ENCODE results near the gene AHCTF1. TPM values are rescaled to one million over a fixed set of nuclear protein-coding genes. Genes with fewer than 3 reads are reported as not detected.
"Not testable (repeated sequence)": the region's sequence is repeated elsewhere in the genome, so short reads cannot be mapped to it uniquely, and the experiment has no call there.

AHCTF1 gene
- total RNA-seq, 3 donors from 2014 or later (not counting 1 experiment from before 2014, with no cell fraction given), result 46.5 to 50.2 (median 47.4) TPM

GRCh38 chr1:246893191-246893939 lies 38.4 kb downstream of the AHCTF1 start:
- Mint-ChIP-seq H3K27ac (peak overlapping the region in 1 of 2 donors; percentile 21), H3K9me3 (no peaks in the 10 kb centered on the region), H3K36me3 (peaks cover 49% of the 10 kb centered on the region), H3K4me1 (peaks cover 9 to 17% of the 10 kb centered on the region in 2 donors), H3K4me3 (no peak overlapping the region), H3K27me3 (ENCODE audit: low read depth in 2 of 2) (no peaks in the 10 kb centered on the region)
- no peak for DNase-seq
- no peak for TF ChIP-seq CTCF (IDR thresholded peaks at IDR 0.05)
- intact Hi-C loops (cut with micrococcal nuclease), result no loop called here
- Histone ChIP-seq H3K9me3 (ENCODE audit: control insufficient read depth, insufficient read depth, low read length) (no peaks in the 10 kb centered on the region), H3K4me1 (ENCODE audit: control insufficient read depth, insufficient read depth, low read length) (no peaks in the 10 kb centered on the region), H3K36me3 (ENCODE audit: control insufficient read depth, insufficient read depth, low read length) (peaks cover 77% of the 10 kb centered on the region), H3K27ac (ENCODE audit: low read length) (no peak overlapping the region), H3K27me3 (ENCODE audit: control insufficient read depth, insufficient read depth, low read length) (no peaks in the 10 kb centered on the region), H3K4me3 (ENCODE audit: low read length) (no peak overlapping the region)
- WGBS (ENCODE audit: insufficient coverage), result 91% methylated on average over 4 of the region's 5 CpGs
- ATAC-seq, result no peak

GRCh38 chr1:246891105-246891504 lies 40.6 kb downstream of the AHCTF1 start:
- H3K27ac Mint-ChIP-seq, result no peak overlapping the region
- ATAC-seq (no peak), DNase-seq (no peak)
- intact Hi-C loops (cut with micrococcal nuclease), result no loop called here
- peaks cover 9 to 17% of the 10 kb centered on the region in 2 donors for H3K4me1 Mint-ChIP-seq
- no peak overlapping the region for H3K4me3 Mint-ChIP-seq
- Histone ChIP-seq H3K9me3 (ENCODE audit: control insufficient read depth, insufficient read depth, low read length) (no peaks in the 10 kb centered on the region), H3K4me3 (ENCODE audit: low read length) (no peak overlapping the region), H3K36me3 (ENCODE audit: control insufficient read depth, insufficient read depth, low read length) (peaks cover 74% of the 10 kb centered on the region), H3K27ac (ENCODE audit: low read length) (no peak overlapping the region), H3K27me3 (ENCODE audit: control insufficient read depth, insufficient read depth, low read length) (no peaks in the 10 kb centered on the region), H3K4me1 (ENCODE audit: control insufficient read depth, insufficient read depth, low read length) (no peaks in the 10 kb centered on the region)
- TF ChIP-seq CTCF (IDR thresholded peaks at IDR 0.05), result no peak
- H3K9me3 Mint-ChIP-seq, result no peaks in the 10 kb centered on the region
- peaks cover 37% of the 10 kb centered on the region for H3K36me3 Mint-ChIP-seq
- H3K27me3 Mint-ChIP-seq (ENCODE audit: low read depth in 2 of 2), result no peaks in the 10 kb centered on the region

DNA sequence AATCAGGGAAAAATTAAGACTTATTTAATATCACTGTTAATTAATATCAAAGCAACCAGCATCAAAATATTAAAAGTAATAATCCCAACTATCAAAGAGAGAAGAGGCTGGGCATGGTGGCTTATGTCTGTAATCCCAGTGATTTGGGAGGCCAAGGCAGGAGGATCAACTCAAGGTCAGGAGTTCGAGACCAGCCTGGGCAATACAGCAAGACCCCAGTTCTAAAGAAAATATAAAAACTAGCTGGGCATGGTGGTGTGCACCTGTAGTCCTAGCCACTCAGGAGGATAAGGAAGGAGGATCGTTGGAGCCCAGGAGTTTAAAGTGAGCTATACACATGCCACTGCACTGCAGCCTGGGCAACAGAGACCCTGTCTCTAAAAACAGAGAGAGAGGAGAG lies 43.2 kb downstream of the AHCTF1 start:
- H3K4me3 Mint-ChIP-seq, result no peak overlapping the region
- no peaks in the 10 kb centered on the region for H3K27me3 Mint-ChIP-seq (ENCODE audit: low read depth in 2 of 2)
- intact Hi-C loops (cut with micrococcal nuclease), result no loop called here
- Histone ChIP-seq H3K27me3 (ENCODE audit: control insufficient read depth, insufficient read depth, low read length) (no peaks in the 10 kb centered on the region), H3K4me3 (ENCODE audit: low read length) (no peak overlapping the region), H3K4me1 (ENCODE audit: control insufficient read depth, insufficient read depth, low read length) (no peaks in the 10 kb centered on the region), H3K36me3 (ENCODE audit: control insufficient read depth, insufficient read depth, low read length) (peaks cover 73% of the 10 kb centered on the region), H3K9me3 (ENCODE audit: control insufficient read depth, insufficient read depth, low read length) (no peaks in the 10 kb centered on the region), H3K27ac (ENCODE audit: low read length) (no peak overlapping the region)
- ATAC-seq, result no peak
- peaks cover 25% of the 10 kb centered on the region for H3K36me3 Mint-ChIP-seq
- no peak overlapping the region for H3K27ac Mint-ChIP-seq
- peaks cover 9 to 17% of the 10 kb centered on the region in 2 donors for H3K4me1 Mint-ChIP-seq
- DNase-seq, result no peak
- no peaks in the 10 kb centered on the region for H3K9me3 Mint-ChIP-seq
- no peak for TF ChIP-seq CTCF (IDR thresholded peaks at IDR 0.05)
- WGBS (ENCODE audit: insufficient coverage), result 98% methylated on average over 2 of the region's 2 CpGs

DNA sequence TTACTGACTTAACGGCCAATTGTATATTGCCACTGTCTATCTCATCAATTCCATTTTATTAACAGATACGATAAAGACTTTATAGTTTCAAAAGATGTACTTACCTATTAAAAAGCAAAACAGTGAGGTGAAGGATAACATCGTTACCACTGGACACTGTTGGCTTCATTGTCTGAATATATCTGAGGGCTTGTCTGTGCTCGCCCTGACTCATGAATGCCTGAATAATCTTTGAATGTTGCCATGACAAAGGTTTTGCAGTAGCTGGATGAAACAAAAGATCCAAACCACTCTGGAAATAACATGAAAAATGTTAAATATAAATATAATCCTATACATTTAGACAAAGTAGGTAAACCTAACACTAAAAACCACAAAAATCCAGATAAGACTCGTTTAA lies 46.4 kb downstream of the AHCTF1 start:
- H3K4me1 ChIP-seq (ENCODE audit: control insufficient read depth, insufficient read depth, low read length); H3K27me3 ChIP-seq (ENCODE audit: control insufficient read depth, insufficient read depth, low read length); H3K4me3 Mint-ChIP-seq; H3K27ac Mint-ChIP-seq; DNase-seq; H3K4me1 Mint-ChIP-seq; H3K27me3 Mint-ChIP-seq (ENCODE audit: low read depth in 2 of 2); H3K4me3 ChIP-seq (ENCODE audit: low read length); intact Hi-C loops (cut with micrococcal nuclease); ATAC-seq; H3K9me3 Mint-ChIP-seq; H3K9me3 ChIP-seq (ENCODE audit: control insufficient read depth, insufficient read depth, low read length); H3K27ac ChIP-seq (ENCODE audit: low read length): not testable (repeated sequence)
- peaks cover 61% of the 10 kb centered on the region for H3K36me3 ChIP-seq (ENCODE audit: control insufficient read depth, insufficient read depth, low read length)
- WGBS (ENCODE audit: insufficient coverage), result 100% methylated on average over 1 of the region's 5 CpGs
- peaks cover 22% of the 10 kb centered on the region for H3K36me3 Mint-ChIP-seq
